ENCODE results near the gene FNDC10. TPM values are rescaled to one million over a fixed set of nuclear protein-coding genes. Genes with fewer than 3 reads are reported as not detected.
"Not testable (repeated sequence)": the region's sequence is repeated elsewhere in the genome, so short reads cannot be mapped to it uniquely, and the experiment has no call there.

The FNDC10 gene
- total and polyA plus RNA-seq, 10 of the 15 experiments (the other 5 are each of a cell fraction or from before 2014, with no cell fraction given), result 0.05 to 1.3 (median 0.25) TPM; not detected in 4

- SMC1A ChIA-PET (ENCODE audit: uncharacterized antibody, unreplicated experiment), result no interaction called here
- no peaks in the 10 kb centered on the region for H3K27me3 ChIP-seq (replicated peaks in 1 of 2; ENCODE audit: control insufficient read depth in 2 of 2, insufficient read depth in 2 of 2, low read length in 1 of 2)
- H2AFZ ChIP-seq (ENCODE audit: control insufficient read depth, low read depth, low read length), result no peak overlapping the region
- POLR2A ChIA-PET, result no interaction called here
- FAIRE-seq, result no peak
- WGBS (ENCODE audit: insufficient coverage, insufficient replicate concordance, low lambda C conversion rate, missing lambda C conversion rate), result 83% methylated on average over 4 of the region's 4 CpGs
- peaks cover 16 to 19% of the 10 kb centered on the region in 2 experiments; a peak in 3 of 4 replicates for H3K36me3 ChIP-seq (ENCODE audit: control insufficient read depth in 2 of 2, insufficient read depth in 2 of 2, low read length in 1 of 2)
- H3K4me3 ChIP-seq, result no peak overlapping the region
- DNase-seq (ENCODE audit: low read depth, low spot score), result no peak
- no TSS peak for BruUV-seq (replicated peaks)
- H3K27ac ChIP-seq (ENCODE audit: control insufficient read depth, insufficient read depth), result no peak overlapping the region
- H3K9ac ChIP-seq (ENCODE audit: control insufficient read depth, insufficient read depth, low read length), result no peak overlapping the region
- no peak for TF ChIP-seq ASH2L (IDR thresholded peaks at IDR 0.05; ENCODE audit: borderline replicate concordance, low read depth)
- peak; percentile 61; the same call in 1 of the 2 replicates for TF ChIP-seq POLR2A (IDR thresholded peaks at IDR 0.05; ENCODE audit: low read depth, low read length)
- no peaks in the 10 kb centered on the region for H4K20me1 ChIP-seq (ENCODE audit: control insufficient read depth, insufficient read depth)
- no peaks in the 10 kb centered on the region for H3K4me1 ChIP-seq (ENCODE audit: control insufficient read depth, insufficient read depth, low read length)
- H3K9me3 ChIP-seq (replicated peaks; ENCODE audit: control insufficient read depth, insufficient read depth, low read length), result no peaks in the 10 kb centered on the region
- in situ Hi-C loops (cut with MboI), result no loop called here
- no peak overlapping the region for H3K4me2 ChIP-seq (ENCODE audit: control insufficient read depth, insufficient read depth)
- no peak for ATAC-seq
- CTCF ChIA-PET, result interaction anchor here (0.7 kb wide), 1 partner anchor 253 kb away, joined by 3 read pairs; no protein-coding TSS in a partner anchor
- intact Hi-C loops (cut with micrococcal nuclease; ENCODE audit: unreplicated experiment), result no loop called here
- RAD21 ChIA-PET (ENCODE audit: unreplicated experiment), result no interaction called here
- no peaks in the 10 kb centered on the region for H3K79me2 ChIP-seq (ENCODE audit: control insufficient read depth, insufficient read depth, low read length)
These were observed 41.3 kb downstream of the FNDC10 start for GRCh38 chr1:1558591-1558990.

GRCh38 chr1:1557688-1558087 is 42.2 kb downstream of the FNDC10 start:
- H3K4me3 ChIP-seq; H3K27me3 ChIP-seq (replicated peaks in 1 of 2; ENCODE audit: control insufficient read depth in 2 of 2, insufficient read depth in 2 of 2, low read length in 1 of 2); H3K27ac ChIP-seq (ENCODE audit: control insufficient read depth, insufficient read depth); BruUV-seq (replicated peaks); DNase-seq (ENCODE audit: low read depth, low spot score); in situ Hi-C loops (cut with MboI); intact Hi-C loops (cut with micrococcal nuclease; ENCODE audit: unreplicated experiment); H3K4me2 ChIP-seq (ENCODE audit: control insufficient read depth, insufficient read depth); POLR2A ChIA-PET; ATAC-seq; FAIRE-seq; H3K79me2 ChIP-seq (ENCODE audit: control insufficient read depth, insufficient read depth, low read length); H4K20me1 ChIP-seq (ENCODE audit: control insufficient read depth, insufficient read depth); H3K9me3 ChIP-seq (replicated peaks; ENCODE audit: control insufficient read depth, insufficient read depth, low read length); H3K4me1 ChIP-seq (ENCODE audit: control insufficient read depth, insufficient read depth, low read length); H2AFZ ChIP-seq (ENCODE audit: control insufficient read depth, low read depth, low read length); H3K9ac ChIP-seq (ENCODE audit: control insufficient read depth, insufficient read depth, low read length); RAD21 ChIA-PET (ENCODE audit: unreplicated experiment): not testable (repeated sequence)
- WGBS (ENCODE audit: insufficient coverage, insufficient replicate concordance, low lambda C conversion rate, missing lambda C conversion rate), result 92% methylated on average over 7 of the region's 7 CpGs
- peaks cover 13 to 14% of the 10 kb centered on the region in 2 experiments; a peak in 3 of 4 replicates for H3K36me3 ChIP-seq (ENCODE audit: control insufficient read depth in 2 of 2, insufficient read depth in 2 of 2, low read length in 1 of 2)
- ChIA-PET SMC1A (ENCODE audit: uncharacterized antibody, unreplicated experiment) (interaction anchor here (1.4 kb wide), 1 partner anchor 8 kb away, joined by 4 read pairs; no protein-coding TSS in a partner anchor), CTCF (interaction anchor here (0.7 kb wide), 1 partner anchor 252 kb away, joined by 3 read pairs; no protein-coding TSS in a partner anchor)

- H3K4me3 ChIP-seq; H3K27ac ChIP-seq (ENCODE audit: control insufficient read depth, insufficient read depth); H4K20me1 ChIP-seq (ENCODE audit: control insufficient read depth, insufficient read depth); H3K4me1 ChIP-seq (ENCODE audit: control insufficient read depth, insufficient read depth, low read length); H3K9me3 ChIP-seq (replicated peaks; ENCODE audit: control insufficient read depth, insufficient read depth, low read length); ATAC-seq; RAD21 ChIA-PET (ENCODE audit: unreplicated experiment); POLR2A ChIA-PET; H3K79me2 ChIP-seq (ENCODE audit: control insufficient read depth, insufficient read depth, low read length); intact Hi-C loops (cut with micrococcal nuclease; ENCODE audit: unreplicated experiment); H3K9ac ChIP-seq (ENCODE audit: control insufficient read depth, insufficient read depth, low read length); in situ Hi-C loops (cut with MboI); H3K36me3 ChIP-seq (ENCODE audit: control insufficient read depth in 2 of 2, insufficient read depth in 2 of 2, low read length in 1 of 2); DNase-seq (ENCODE audit: low read depth, low spot score); H3K4me2 ChIP-seq (ENCODE audit: control insufficient read depth, insufficient read depth); H3K27me3 ChIP-seq (replicated peaks in 1 of 2; ENCODE audit: control insufficient read depth in 2 of 2, insufficient read depth in 2 of 2, low read length in 1 of 2); FAIRE-seq; CTCF ChIA-PET; H2AFZ ChIP-seq (ENCODE audit: control insufficient read depth, low read depth, low read length); BruUV-seq (replicated peaks): not testable (repeated sequence)
- SMC1A ChIA-PET (ENCODE audit: uncharacterized antibody, unreplicated experiment), result interaction anchor here (1.4 kb wide), 1 partner anchor 9 kb away, joined by 4 read pairs; no protein-coding TSS in a partner anchor
- 79% methylated on average over 11 of the region's 11 CpGs for WGBS (ENCODE audit: insufficient coverage, insufficient replicate concordance, low lambda C conversion rate, missing lambda C conversion rate)
These were observed 43.0 kb downstream of the FNDC10 start for GRCh38 chr1:1556961-1557360.
